ENCODE data around the gene RBM46.
"Not testable (repeated sequence)": the region's sequence is repeated elsewhere in the genome, so short reads cannot be mapped to it uniquely, and the experiment has no call there.

Gene RBM46

GRCh38 chr4:154838694-154839093, 57.6 kb downstream of the RBM46 start:
- DNase-seq = no peak

GRCh38 chr4:154854362-154854761, 73.3 kb downstream of the RBM46 start:
- no peak for DNase-seq

GRCh38 chr4:154858166-154858565, 77.1 kb downstream of the RBM46 start:
- no peak for DNase-seq

GRCh38 chr4:154868414-154869194, 87.5 kb downstream of the RBM46 start:
- DNase-seq = no peak

GRCh38 chr4:154869301-154869700, 88.2 kb downstream of the RBM46 start:
- DNase-seq = no peak

GRCh38 chr4:154872198-154872597, 91.1 kb downstream of the RBM46 start:
- no peak for DNase-seq

GRCh38 chr4:154874049-154874448, 93.0 kb downstream of the RBM46 start:
- DNase-seq = not testable (repeated sequence)

- DNase-seq = peak; percentile 22
Measured at GRCh38 chr4:154877110-154877760, 96.2 kb downstream of the RBM46 start.

Measured in NCI-H2171 treated with DMSO at 0.1 percent for 48 hours (cell line).